ENCODE measurements around the gene EPC1. TPM values are rescaled to one million over a fixed set of nuclear protein-coding genes. Genes with fewer than 3 reads are reported as not detected.

EPC1 gene
- total RNA-seq, 5 donors from 2014 or later (not counting 1 experiment from before 2014, with no cell fraction given), result 88.0 to 161 (median 101) TPM

GRCh38 chr10:32373031-32373430 is 26.1 kb upstream of the EPC1 start:
- ATAC-seq (replicated peaks in 1 of 4) (no peak), DNase-seq (no peak)
- H3K27ac ChIP-seq (ENCODE audit: low read length), result peak overlapping the region; percentile 4
- Mint-ChIP-seq H3K4me3 (no peak overlapping the region), H3K27ac (peak overlapping the region; percentile 58 to 59), H3K9me3 (no peaks in the 10 kb centered on the region), H3K36me3 (peaks cover 16% of the 10 kb centered on the region), H3K27me3 (no peaks in the 10 kb centered on the region), H3K4me1 (peaks cover 55 to 60% (median 59%) of the 10 kb centered on the region in 3 donors)
- H3K27me3 ChIP-seq (replicated peaks in 1 of 2; ENCODE audit: control insufficient read depth in 2 of 2, extremely low read depth in 1 of 2, insufficient read depth in 2 of 2, low read length in 1 of 2), result no peaks in the 10 kb centered on the region
- H3K36me3 ChIP-seq (ENCODE audit: control insufficient read depth in 2 of 2, extremely low read depth in 1 of 2, insufficient read depth in 1 of 2, low read length in 1 of 2), result peaks cover 3 to 16% of the 10 kb centered on the region in 2 donors
- H3K4me1 ChIP-seq (ENCODE audit: control insufficient read depth in 1 of 2, extremely low read depth in 1 of 2, insufficient read depth in 2 of 2, low read length in 2 of 2), result peaks cover 8 to 25% of the 10 kb centered on the region in 2 experiments
- H3K9me3 ChIP-seq, result no peaks in the 10 kb centered on the region
- CTCF ChIA-PET, result interaction anchor here (0.5 to 2.0 kb wide), 9 partner anchors 8 to 182 kb away, joined by 3 to 6 read pairs (median 3); no protein-coding TSS in a partner anchor
- POLR2A ChIA-PET, result interaction anchor here (0.6 to 0.7 kb wide), 3 partner anchors 90 to 503 kb away, joined by 3 read pairs; no protein-coding TSS in a partner anchor
- H3K4me3 ChIP-seq (ENCODE audit: control insufficient read depth in 1 of 2, extremely low read depth in 1 of 2, low read length in 1 of 2), result no peak overlapping the region

DNA sequence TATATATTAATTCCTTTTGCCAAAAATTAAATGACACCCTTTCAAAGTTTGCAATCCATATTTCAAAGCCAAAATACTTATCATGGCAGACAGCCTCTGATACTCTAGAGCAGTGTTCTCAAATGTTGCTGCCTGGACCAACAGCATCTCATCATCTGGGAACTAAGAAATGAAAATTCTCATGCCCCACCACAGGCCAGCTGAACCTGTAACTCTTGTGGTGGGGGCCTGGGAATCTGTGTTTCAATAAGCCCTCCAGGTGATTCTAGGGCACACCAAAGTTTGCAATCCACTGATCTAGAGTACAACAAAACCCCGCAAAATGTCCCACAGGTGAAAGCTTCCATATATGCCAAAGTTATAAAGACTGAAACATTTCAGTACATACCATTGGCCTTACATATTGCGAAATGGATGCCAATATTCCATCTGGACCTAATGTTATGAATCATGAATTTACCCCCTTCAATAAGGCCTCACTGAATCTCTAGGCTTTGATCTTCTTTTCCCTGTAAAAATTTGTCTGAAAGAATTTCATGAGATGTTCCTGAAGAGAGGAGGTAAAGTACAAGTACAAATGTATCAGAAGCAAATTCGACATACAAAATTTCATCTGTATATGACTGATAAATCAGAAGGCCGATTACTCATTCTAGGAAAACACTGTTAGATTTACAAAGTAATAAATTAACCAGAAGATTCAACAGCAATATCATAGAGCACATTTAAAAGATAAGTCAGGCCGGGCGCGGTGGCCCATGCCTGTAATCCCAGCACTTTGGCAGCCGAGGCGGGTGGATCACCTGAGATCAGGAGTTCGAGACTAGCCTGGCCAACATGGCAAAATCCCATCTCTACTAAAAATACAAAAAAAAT is 25.3 kb upstream of the EPC1 start:
- Mint-ChIP-seq H3K4me3 (peak overlapping the region; percentile 4 to 41 (median 8)), H3K4me1 (peaks cover 61 to 64% (median 64%) of the 10 kb centered on the region in 3 donors)
- 67% methylated on average over 2 of the region's 10 CpGs for WGBS (ENCODE audit: insufficient coverage)

DNA sequence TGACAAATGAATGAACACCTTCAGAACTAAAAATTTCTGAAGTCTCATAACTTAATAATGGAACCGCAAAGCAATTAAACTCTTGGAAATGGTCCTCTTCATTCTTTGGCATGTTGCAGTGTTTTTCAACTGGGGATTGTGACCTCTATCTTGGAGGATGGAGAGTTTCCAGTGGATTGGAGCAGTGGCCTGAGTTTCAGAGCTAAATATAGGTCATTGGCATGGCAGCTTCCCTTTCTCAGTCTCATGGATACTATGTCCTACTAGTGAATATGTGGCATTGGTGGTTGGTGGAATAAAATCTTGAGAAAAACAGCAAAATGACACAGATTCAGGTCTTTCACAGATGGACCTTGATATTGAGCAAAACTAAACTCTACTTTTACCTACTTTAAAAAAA is 24.1 kb upstream of the EPC1 start:
- ChIA-PET POLR2A (interaction anchor here in 1 of 2 donors (0.6 kb wide), 1 partner anchor 26 kb away, joined by 3 read pairs; no protein-coding TSS in a partner anchor), CTCF (interaction anchor here (0.5 to 1.7 kb wide), 7 partner anchors 8 to 673 kb away, joined by 3 to 6 read pairs (median 3); no protein-coding TSS in a partner anchor)
- 100% methylated on average over 1 of the region's 1 CpG for WGBS (ENCODE audit: insufficient coverage)
- H3K4me1 Mint-ChIP-seq, result peaks cover 69 to 74% (median 71%) of the 10 kb centered on the region in 3 donors
- Histone ChIP-seq H3K27me3 (replicated peaks in 1 of 2; ENCODE audit: control insufficient read depth in 2 of 2, extremely low read depth in 1 of 2, insufficient read depth in 2 of 2, low read length in 1 of 2) (no peaks in the 10 kb centered on the region), H3K4me3 (ENCODE audit: control insufficient read depth in 1 of 2, extremely low read depth in 1 of 2, low read length in 1 of 2) (no peak overlapping the region), H3K4me1 (ENCODE audit: control insufficient read depth in 1 of 2, extremely low read depth in 1 of 2, insufficient read depth in 2 of 2, low read length in 2 of 2) (peaks cover 20 to 27% of the 10 kb centered on the region in 2 experiments), H3K36me3 (ENCODE audit: control insufficient read depth in 2 of 2, extremely low read depth in 1 of 2, insufficient read depth in 1 of 2, low read length in 1 of 2) (peaks cover 3 to 16% of the 10 kb centered on the region in 2 donors), H3K9me3 (no peaks in the 10 kb centered on the region), H3K27ac (ENCODE audit: low read length) (no peak overlapping the region)
- H3K36me3 Mint-ChIP-seq, result peaks cover 16% of the 10 kb centered on the region
- ATAC-seq (replicated peaks in 1 of 4) (no peak), DNase-seq (no peak)
- H3K9me3 Mint-ChIP-seq, result no peaks in the 10 kb centered on the region
- no peaks in the 10 kb centered on the region for H3K27me3 Mint-ChIP-seq
- no peak overlapping the region for H3K4me3 Mint-ChIP-seq
- peak overlapping the region; percentile 36 to 81 for H3K27ac Mint-ChIP-seq

More for the DNA sequence above, 25.3 kb upstream of the EPC1 start:
- POLR2A ChIA-PET, result interaction anchor here in 1 of 2 donors (0.6 kb wide), 1 partner anchor 502 kb away, joined by 3 read pairs; no protein-coding TSS in a partner anchor
- Histone ChIP-seq H3K4me1 (ENCODE audit: control insufficient read depth in 1 of 2, extremely low read depth in 1 of 2, insufficient read depth in 2 of 2, low read length in 2 of 2) (peaks cover 13 to 31% of the 10 kb centered on the region in 2 experiments), H3K36me3 (ENCODE audit: control insufficient read depth in 2 of 2, extremely low read depth in 1 of 2, insufficient read depth in 1 of 2, low read length in 1 of 2) (peaks cover 3 to 16% of the 10 kb centered on the region in 2 donors), H3K27ac (ENCODE audit: low read length) (no peak overlapping the region), H3K4me3 (ENCODE audit: control insufficient read depth in 1 of 2, extremely low read depth in 1 of 2, low read length in 1 of 2) (no peak overlapping the region), H3K27me3 (replicated peaks in 1 of 2; ENCODE audit: control insufficient read depth in 2 of 2, extremely low read depth in 1 of 2, insufficient read depth in 2 of 2, low read length in 1 of 2) (no peaks in the 10 kb centered on the region), H3K9me3 (no peaks in the 10 kb centered on the region)
- Mint-ChIP-seq H3K27ac (peak overlapping the region; percentile 56 to 74), H3K9me3 (no peaks in the 10 kb centered on the region), H3K27me3 (no peaks in the 10 kb centered on the region), H3K36me3 (peaks cover 16% of the 10 kb centered on the region)
- DNase-seq (no peak), ATAC-seq (replicated peaks in 1 of 4) (no peak)
- CTCF ChIA-PET, result interaction anchor here in 1 of 2 donors (0.6 to 2.0 kb wide), 4 partner anchors 7 to 113 kb away, joined by 3 to 6 read pairs (median 3); no protein-coding TSS in a partner anchor

DNA sequence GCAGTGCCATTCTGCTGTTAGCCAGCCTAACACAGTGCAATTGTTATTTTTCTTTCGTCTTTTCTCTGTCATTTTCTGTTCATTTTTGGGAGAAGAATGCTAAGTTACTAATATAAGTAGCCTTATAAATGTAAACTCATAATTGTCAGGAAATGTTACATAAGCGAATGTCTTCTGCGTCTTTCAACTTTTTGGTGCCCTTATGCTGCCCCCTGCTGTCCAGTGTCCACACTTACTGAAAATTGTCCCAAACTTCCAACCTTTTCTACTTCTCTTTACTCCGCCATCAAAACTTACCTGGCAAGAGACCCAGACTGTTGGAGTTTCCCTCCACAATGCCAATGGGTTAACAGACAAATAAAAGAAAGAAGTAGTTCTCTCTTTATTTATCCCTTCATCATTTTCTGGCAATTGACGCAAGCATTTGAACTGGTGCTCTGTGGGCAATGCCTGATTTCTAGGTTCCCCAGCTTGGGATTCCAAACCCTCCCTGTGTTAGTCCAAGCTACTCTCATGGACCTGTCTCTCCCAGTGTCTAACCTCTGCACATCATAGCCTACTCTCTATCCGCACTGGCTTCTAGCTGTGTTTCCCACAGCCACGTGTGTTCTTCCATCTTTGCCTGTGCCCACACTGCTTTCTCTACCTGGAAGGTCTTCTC is 21.0 kb upstream of the EPC1 start:
- H3K4me1 Mint-ChIP-seq, result peaks cover 70% of the 10 kb centered on the region in 3 donors

GRCh38 chr10:32366588-32366987 is 19.6 kb upstream of the EPC1 start:
- Mint-ChIP-seq H3K4me1 (peaks cover 72 to 75% (median 74%) of the 10 kb centered on the region in 3 donors), H3K27me3 (no peaks in the 10 kb centered on the region), H3K36me3 (peaks cover 15% of the 10 kb centered on the region), H3K4me3 (peak overlapping the region in 2 of 3 donors; percentile 46 to 67), H3K9me3 (no peaks in the 10 kb centered on the region), H3K27ac (peak overlapping the region; percentile 26 to 58)
- H3K9me3 ChIP-seq, result no peaks in the 10 kb centered on the region
- POLR2A ChIA-PET, result no interaction called here
- no peaks in the 10 kb centered on the region for H3K27me3 ChIP-seq (replicated peaks in 1 of 2; ENCODE audit: control insufficient read depth in 2 of 2, extremely low read depth in 1 of 2, insufficient read depth in 2 of 2, low read length in 1 of 2)
- peaks cover 3 to 11% of the 10 kb centered on the region in 2 donors for H3K36me3 ChIP-seq (ENCODE audit: control insufficient read depth in 2 of 2, extremely low read depth in 1 of 2, insufficient read depth in 1 of 2, low read length in 1 of 2)
- H3K4me3 ChIP-seq (ENCODE audit: control insufficient read depth in 1 of 2, extremely low read depth in 1 of 2, low read length in 1 of 2), result no peak overlapping the region
- ATAC-seq (replicated peaks in 1 of 4) (no peak), DNase-seq (no peak)
- no peak overlapping the region for H3K27ac ChIP-seq (ENCODE audit: low read length)
- no CpG with 5 or more reads among the region's 3 CpGs for WGBS (ENCODE audit: insufficient coverage)
- CTCF ChIA-PET, result interaction anchor here in 1 of 2 donors (0.6 to 5.1 kb wide), 8 partner anchors 9 to 175 kb away, joined by 3 to 23 read pairs (median 6); no protein-coding TSS in a partner anchor
- H3K4me1 ChIP-seq (ENCODE audit: control insufficient read depth in 1 of 2, extremely low read depth in 1 of 2, insufficient read depth in 2 of 2, low read length in 2 of 2), result peaks cover 20 to 45% of the 10 kb centered on the region in 2 experiments

More for the DNA sequence above, 21.0 kb upstream of the EPC1 start:
- ATAC-seq (replicated peaks in 1 of 4) (peak; percentile 62 to 67 (median 66)), DNase-seq (peak; percentile 49 to 90 (median 71))
- 43% methylated on average over 5 of the region's 7 CpGs for WGBS (ENCODE audit: insufficient coverage)
- Mint-ChIP-seq H3K9me3 (no peaks in the 10 kb centered on the region), H3K4me3 (peak overlapping the region; percentile 28 to 52 (median 50)), H3K27me3 (no peaks in the 10 kb centered on the region), H3K36me3 (peaks cover 12% of the 10 kb centered on the region), H3K27ac (peak overlapping the region; percentile 53 to 82)
- Histone ChIP-seq H3K9me3 (no peaks in the 10 kb centered on the region), H3K27ac (ENCODE audit: low read length) (peak overlapping the region; percentile 19), H3K36me3 (ENCODE audit: control insufficient read depth in 2 of 2, extremely low read depth in 1 of 2, insufficient read depth in 1 of 2, low read length in 1 of 2) (peaks cover 3 to 13% of the 10 kb centered on the region in 2 donors), H3K4me1 (ENCODE audit: control insufficient read depth in 1 of 2, extremely low read depth in 1 of 2, insufficient read depth in 2 of 2, low read length in 2 of 2) (peaks cover 22 to 35% of the 10 kb centered on the region in 2 experiments), H3K27me3 (replicated peaks in 1 of 2; ENCODE audit: control insufficient read depth in 2 of 2, extremely low read depth in 1 of 2, insufficient read depth in 2 of 2, low read length in 1 of 2) (no peaks in the 10 kb centered on the region), H3K4me3 (ENCODE audit: control insufficient read depth in 1 of 2, extremely low read depth in 1 of 2, low read length in 1 of 2) (no peak overlapping the region)
- ChIA-PET POLR2A (no interaction called here), CTCF (interaction anchor here (0.5 to 5.1 kb wide), 11 partner anchors 9 to 788 kb away, joined by 3 to 23 read pairs (median 4); no protein-coding TSS in a partner anchor)

DNA sequence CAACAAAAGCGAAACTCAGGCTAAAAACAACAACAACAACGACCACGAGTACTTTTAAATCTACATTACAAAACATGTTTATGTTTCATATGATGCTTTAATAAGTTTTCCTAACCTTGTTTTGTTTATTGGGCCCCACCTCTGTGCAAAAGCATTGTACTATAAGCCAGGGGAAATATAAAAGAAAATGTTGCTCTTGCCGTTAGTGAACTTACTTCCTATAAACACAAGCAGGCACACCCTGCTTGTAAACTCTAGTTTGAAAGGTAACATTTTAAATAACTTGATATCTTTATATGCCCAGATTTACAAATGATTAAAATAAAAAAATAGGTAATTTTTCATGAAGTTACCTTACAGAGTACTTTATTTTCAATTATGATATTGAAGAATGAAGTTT is 19.2 kb upstream of the EPC1 start:
- no peak for ATAC-seq (replicated peaks in 1 of 4)
- peak overlapping the region; percentile 59 to 79 for H3K27ac Mint-ChIP-seq
- Histone ChIP-seq H3K27me3 (replicated peaks in 1 of 2; ENCODE audit: control insufficient read depth in 2 of 2, extremely low read depth in 1 of 2, insufficient read depth in 2 of 2, low read length in 1 of 2) (no peaks in the 10 kb centered on the region), H3K4me3 (ENCODE audit: control insufficient read depth in 1 of 2, extremely low read depth in 1 of 2, low read length in 1 of 2) (peak overlapping the region in 1 of 2 donors; percentile 11), H3K36me3 (ENCODE audit: control insufficient read depth in 2 of 2, extremely low read depth in 1 of 2, insufficient read depth in 1 of 2, low read length in 1 of 2) (peaks cover 3 to 11% of the 10 kb centered on the region in 2 donors), H3K4me1 (ENCODE audit: control insufficient read depth in 1 of 2, extremely low read depth in 1 of 2, insufficient read depth in 2 of 2, low read length in 2 of 2) (peaks cover 20 to 45% of the 10 kb centered on the region in 2 experiments), H3K9me3 (no peaks in the 10 kb centered on the region), H3K27ac (ENCODE audit: low read length) (no peak overlapping the region)
- WGBS (ENCODE audit: insufficient coverage), result no CpG with 5 or more reads among the region's 4 CpGs
- H3K4me3 Mint-ChIP-seq, result peak overlapping the region; percentile 34 to 67 (median 46)
- POLR2A ChIA-PET, result no interaction called here
- CTCF ChIA-PET, result interaction anchor here (0.6 to 5.1 kb wide), 8 partner anchors 10 to 177 kb away, joined by 3 to 23 read pairs (median 6); no protein-coding TSS in a partner anchor
- no peaks in the 10 kb centered on the region for H3K27me3 Mint-ChIP-seq
- no peaks in the 10 kb centered on the region for H3K9me3 Mint-ChIP-seq
- no peak for DNase-seq
- H3K4me1 Mint-ChIP-seq, result peaks cover 73 to 76% (median 74%) of the 10 kb centered on the region in 3 donors
- H3K36me3 Mint-ChIP-seq, result peaks cover 18% of the 10 kb centered on the region
